Fibroblast of villous mesenchyme (primary cell): ENCODE measurements around the gene RERE. TPM values are rescaled to one million over a fixed set of nuclear protein-coding genes. Genes with fewer than 3 reads are reported as not detected.
A peak's percentile ranks its signal among the peaks of the same experiment; 100 is the strongest.

Experiments
- DNase-seq: peaks from one replicate; pipeline ENCODE4 v3.0.0-alpha.2; 2010; ENCODE audit warnings: low read depth
- H3K4me3 ChIP-seq: 2 replicates; pipeline ENCODE4 v1.5.1; 2011; ENCODE audit warnings: low read depth, mild to moderate bottlenecking, low read length
- total RNA-seq: library from RNA; depleted of rRNA; stranded (reverse); fragments of >200 nt; gene quantifications from 2 replicates; pipeline ENCODE4 v1.2.3, GENCODE V29; 2012
- TF ChIP-seq, protein P1 (sequence below): IDR thresholded peaks from 2 replicates; pipeline ENCODE4 v1.5.1; 2012; ENCODE audit warnings: low read depth, mild to moderate bottlenecking, low read length; ENCODE audit not compliant: insufficient read depth

Gene RERE
- total RNA-seq, 1 donor: 51.4 TPM

- peak overlapping the region; percentile 34 for H3K4me3 ChIP-seq
- no peak for DNase-seq
- TF ChIP-seq, protein P1, sequence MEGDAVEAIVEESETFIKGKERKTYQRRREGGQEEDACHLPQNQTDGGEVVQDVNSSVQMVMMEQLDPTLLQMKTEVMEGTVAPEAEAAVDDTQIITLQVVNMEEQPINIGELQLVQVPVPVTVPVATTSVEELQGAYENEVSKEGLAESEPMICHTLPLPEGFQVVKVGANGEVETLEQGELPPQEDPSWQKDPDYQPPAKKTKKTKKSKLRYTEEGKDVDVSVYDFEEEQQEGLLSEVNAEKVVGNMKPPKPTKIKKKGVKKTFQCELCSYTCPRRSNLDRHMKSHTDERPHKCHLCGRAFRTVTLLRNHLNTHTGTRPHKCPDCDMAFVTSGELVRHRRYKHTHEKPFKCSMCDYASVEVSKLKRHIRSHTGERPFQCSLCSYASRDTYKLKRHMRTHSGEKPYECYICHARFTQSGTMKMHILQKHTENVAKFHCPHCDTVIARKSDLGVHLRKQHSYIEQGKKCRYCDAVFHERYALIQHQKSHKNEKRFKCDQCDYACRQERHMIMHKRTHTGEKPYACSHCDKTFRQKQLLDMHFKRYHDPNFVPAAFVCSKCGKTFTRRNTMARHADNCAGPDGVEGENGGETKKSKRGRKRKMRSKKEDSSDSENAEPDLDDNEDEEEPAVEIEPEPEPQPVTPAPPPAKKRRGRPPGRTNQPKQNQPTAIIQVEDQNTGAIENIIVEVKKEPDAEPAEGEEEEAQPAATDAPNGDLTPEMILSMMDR: no peak
Observed at GRCh38 chr1:8680664-8681650, 136.5 kb downstream of the RERE start.

GRCh38 chr1:8679929-8680663 is 137.3 kb downstream of the RERE start:
- TF ChIP-seq, protein P1: no peak
- H3K4me3 ChIP-seq: no peak overlapping the region
- no peak for DNase-seq

DNA sequence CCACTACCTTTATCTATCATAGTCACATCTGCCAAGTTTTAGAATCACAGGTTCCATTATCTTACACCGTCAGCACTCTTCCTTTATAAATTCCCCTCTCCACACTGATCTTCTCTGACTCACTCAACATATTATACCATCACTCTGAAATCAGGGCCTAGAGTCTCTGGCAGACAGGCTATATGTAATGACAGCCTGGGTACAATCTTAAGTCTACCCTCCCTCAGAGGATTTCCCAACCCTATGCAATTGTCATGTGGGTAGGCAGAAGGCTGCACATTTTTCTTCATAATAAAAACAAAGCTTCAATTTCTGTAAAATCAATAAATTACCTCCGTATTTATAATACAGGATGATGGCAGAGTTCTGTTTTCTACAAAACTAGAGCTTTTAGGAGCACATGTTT is 138.0 kb downstream of the RERE start:
- DNase-seq: peak; percentile 75
- H3K4me3 ChIP-seq: no peak overlapping the region
- TF ChIP-seq, protein P1: no peak

DNA sequence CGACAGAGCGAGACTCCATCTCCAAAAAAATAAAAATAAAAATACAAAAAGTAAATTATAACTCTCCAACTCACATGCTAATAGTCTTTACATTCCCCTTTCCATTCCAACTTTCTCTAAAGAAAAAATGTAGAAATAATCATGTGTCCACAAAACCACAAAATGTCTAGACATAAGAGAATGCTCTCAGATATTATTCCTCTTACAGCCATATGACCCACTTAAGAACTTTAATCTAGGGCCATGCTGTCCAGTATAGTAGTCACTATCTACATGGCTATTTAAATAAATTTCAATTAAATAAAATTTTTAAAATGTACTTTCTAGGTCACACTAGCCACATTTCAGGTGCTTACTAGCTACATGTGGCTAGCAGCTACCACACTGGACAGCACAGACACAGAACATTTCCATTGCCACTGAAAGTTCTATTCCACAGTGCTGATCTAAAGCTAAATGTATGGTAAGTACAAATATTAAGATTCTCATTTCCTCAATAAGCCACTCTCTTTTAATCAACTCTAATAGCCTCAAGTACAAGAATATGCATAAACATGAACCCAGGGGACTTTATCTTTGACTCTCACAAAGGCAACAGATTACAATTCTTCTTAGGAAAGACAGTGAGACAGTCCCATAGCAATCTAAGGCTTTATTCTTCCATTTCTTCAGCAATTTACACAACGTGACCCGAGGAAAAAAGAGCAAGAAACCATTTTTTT is 138.6 kb downstream of the RERE start:
- no peak for DNase-seq
- no peak overlapping the region for H3K4me3 ChIP-seq
- TF ChIP-seq, protein P1: no peak

DNA sequence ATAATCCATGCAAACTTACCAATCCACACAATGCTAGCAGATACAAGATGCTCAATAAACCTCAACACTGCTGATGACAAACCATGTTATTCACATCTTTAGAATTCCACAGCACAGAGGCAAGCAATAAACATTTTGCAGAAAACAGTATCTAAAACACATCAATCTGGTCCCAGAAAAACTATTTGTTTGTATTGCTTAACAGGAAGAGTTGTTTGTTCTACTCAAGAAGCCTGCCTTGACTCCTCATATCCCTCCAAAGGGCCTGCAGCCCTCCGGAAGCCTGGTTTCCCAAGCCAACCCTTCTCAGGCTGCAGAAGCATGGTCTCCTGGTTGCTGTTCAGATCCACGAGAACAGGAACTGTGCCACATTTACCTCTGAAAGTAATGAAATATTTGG is 139.7 kb downstream of the RERE start:
- H3K4me3 ChIP-seq: no peak overlapping the region
- DNase-seq: peak; percentile 79
- TF ChIP-seq, protein P1: no peak

GRCh38 chr1:8676813-8677212 is 140.6 kb downstream of the RERE start:
- TF ChIP-seq, protein P1: no peak
- DNase-seq: no peak

More at GRCh38 chr1:8676813-8677212, 140.6 kb downstream of the RERE start:
- H3K4me3 ChIP-seq: no peak overlapping the region
